Activated naive CD8-positive, alpha-beta T cell treated with anti-CD3 and anti-CD28 coated beads, Interleukin-2, amount 10 ng/mL, durations not matched to agents 7 days and 5 days (primary cell): ENCODE results near the gene ELFN1. TPM values are rescaled to one million over a fixed set of nuclear protein-coding genes. Genes with fewer than 3 reads are reported as not detected.

Source experiments
- ATAC-seq: fragments of 150-1000 bp; cut with Tn5 transposase; one replicate; pipeline ENCODE4 v1.10.0; 2021; ENCODE audit warnings: low read depth, moderate library complexity
- POLR2A ChIA-PET: fragments of 350-600 bp; sonication (Branson Sonifier 250); formaldehyde crosslinking; loops from one replicate; lab custom pipeline; 2021; ENCODE audit warnings: antibody characterized with exemption; lab: Charles Lee
- DNase-seq: peaks from one replicate; pipeline ENCODE4 v3.0.0; 2021
- H3K27ac Mint-ChIP-seq: one replicate; pipeline ENCODE4 v1.8.0; 2022; ENCODE audit warnings: mild to moderate bottlenecking, mixed read lengths
- H3K27me3 Mint-ChIP-seq: one replicate; pipeline ENCODE4 v1.8.0; 2022; ENCODE audit warnings: mild to moderate bottlenecking, moderate library complexity, mixed read lengths
- H3K36me3 Mint-ChIP-seq: one replicate; pipeline ENCODE4 v1.8.0; 2021; ENCODE audit warnings: mild to moderate bottlenecking, mixed read lengths
- H3K4me1 Mint-ChIP-seq: one replicate; pipeline ENCODE4 v1.8.0; 2021; ENCODE audit warnings: mixed read lengths
- H3K4me3 Mint-ChIP-seq: one replicate; pipeline ENCODE4 v1.8.0; 2022; ENCODE audit warnings: mild to moderate bottlenecking, moderate library complexity, mixed read lengths
- H3K9me3 Mint-ChIP-seq: one replicate; pipeline ENCODE4 v1.8.0; 2021; ENCODE audit warnings: mixed read lengths
- total RNA-seq, 2 experiments: library from RNA; stranded (reverse); gene quantifications; one replicate each; pipeline ENCODE4 v1.2.3, GENCODE V29; 2021

The ELFN1 gene
- total RNA-seq, 2 experiments from 2014 or later = not detected

DNA sequence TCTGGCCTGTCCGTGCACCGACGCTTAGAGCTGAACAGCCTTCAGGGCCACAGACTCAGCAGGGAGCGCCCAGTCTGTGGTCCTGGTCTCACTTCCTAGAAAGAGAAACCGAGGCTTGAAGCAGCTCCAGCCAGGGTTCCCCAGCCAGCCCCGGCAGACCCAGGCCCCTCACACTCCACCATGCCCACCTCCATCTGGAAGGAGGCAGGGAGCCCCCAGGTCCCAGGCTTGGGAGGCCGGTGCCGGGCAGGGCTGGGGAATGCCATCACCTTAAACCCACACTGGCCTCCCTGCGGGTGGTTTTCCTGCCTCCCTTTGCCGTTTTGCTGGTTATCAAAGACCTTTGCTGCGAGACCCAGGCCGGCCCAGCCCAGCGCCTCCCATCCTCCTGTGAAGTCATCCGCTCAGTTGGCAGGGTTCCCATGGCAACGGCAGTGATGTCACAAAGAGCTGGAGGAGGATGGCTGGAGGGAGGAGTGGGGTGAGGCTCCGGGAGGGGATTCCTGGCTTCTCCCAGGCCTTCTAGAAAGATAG lies 24.0 kb downstream of the ELFN1 start:
- no peaks in the 10 kb centered on the region for H3K4me1 Mint-ChIP-seq
- ATAC-seq (no peak), DNase-seq (peak; percentile 29)
- H3K36me3 Mint-ChIP-seq = no peaks in the 10 kb centered on the region
- no peak overlapping the region for H3K4me3 Mint-ChIP-seq
- no peaks in the 10 kb centered on the region for H3K27me3 Mint-ChIP-seq
- POLR2A ChIA-PET = no interaction called here
- H3K9me3 Mint-ChIP-seq = peaks cover 2% of the 10 kb centered on the region
- no peak overlapping the region for H3K27ac Mint-ChIP-seq

DNA sequence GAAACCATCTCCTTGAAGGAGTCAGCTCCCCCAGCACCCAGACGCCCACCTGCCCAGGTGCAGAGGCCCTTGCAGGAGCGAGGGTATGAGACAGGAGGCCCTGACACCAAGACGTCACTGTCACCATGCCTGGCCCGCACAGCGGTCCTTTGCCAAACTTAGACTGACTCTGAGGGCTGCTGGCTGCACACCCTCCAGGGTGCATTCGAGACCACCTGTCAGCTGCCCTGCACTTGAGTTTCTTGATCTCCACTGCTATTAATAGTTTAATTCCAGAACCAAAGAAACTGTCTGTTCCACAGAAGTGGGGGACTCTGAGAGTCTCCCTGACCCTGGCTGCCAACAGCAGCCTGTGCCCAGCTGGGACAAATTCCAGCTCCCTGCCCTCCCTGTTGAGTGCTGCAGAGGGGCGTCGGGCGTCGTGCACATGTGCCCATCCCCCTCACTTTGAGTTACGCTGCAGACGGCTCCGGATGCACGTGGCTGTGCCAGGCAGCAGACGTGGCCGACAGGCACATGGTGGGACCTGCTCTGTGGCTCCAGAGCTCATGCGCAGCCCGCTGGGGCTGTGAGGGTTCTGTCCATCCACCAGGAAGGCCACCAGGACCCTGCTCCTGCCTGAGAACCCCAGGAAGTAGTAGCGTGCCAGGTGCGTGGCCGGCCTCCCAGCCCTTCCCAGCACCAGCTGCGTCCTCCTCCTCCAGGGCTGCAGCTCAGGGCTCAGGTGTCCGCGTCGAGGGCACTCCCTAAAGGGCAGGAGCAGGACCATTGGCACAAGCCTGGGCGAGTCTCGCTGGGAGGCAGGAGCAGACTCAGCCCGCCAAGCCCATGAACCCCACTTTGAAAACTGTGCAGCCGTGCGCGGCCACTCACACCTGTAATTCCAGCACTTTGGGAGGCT lies 24.8 kb downstream of the ELFN1 start:
- no peaks in the 10 kb centered on the region for H3K36me3 Mint-ChIP-seq
- H3K9me3 Mint-ChIP-seq = peaks cover 2% of the 10 kb centered on the region
- DNase-seq (peak; percentile 26), ATAC-seq (no peak)
- POLR2A ChIA-PET = no interaction called here
- no peaks in the 10 kb centered on the region for H3K4me1 Mint-ChIP-seq
- no peak overlapping the region for H3K27ac Mint-ChIP-seq
- H3K27me3 Mint-ChIP-seq = no peaks in the 10 kb centered on the region
- H3K4me3 Mint-ChIP-seq = no peak overlapping the region

DNA sequence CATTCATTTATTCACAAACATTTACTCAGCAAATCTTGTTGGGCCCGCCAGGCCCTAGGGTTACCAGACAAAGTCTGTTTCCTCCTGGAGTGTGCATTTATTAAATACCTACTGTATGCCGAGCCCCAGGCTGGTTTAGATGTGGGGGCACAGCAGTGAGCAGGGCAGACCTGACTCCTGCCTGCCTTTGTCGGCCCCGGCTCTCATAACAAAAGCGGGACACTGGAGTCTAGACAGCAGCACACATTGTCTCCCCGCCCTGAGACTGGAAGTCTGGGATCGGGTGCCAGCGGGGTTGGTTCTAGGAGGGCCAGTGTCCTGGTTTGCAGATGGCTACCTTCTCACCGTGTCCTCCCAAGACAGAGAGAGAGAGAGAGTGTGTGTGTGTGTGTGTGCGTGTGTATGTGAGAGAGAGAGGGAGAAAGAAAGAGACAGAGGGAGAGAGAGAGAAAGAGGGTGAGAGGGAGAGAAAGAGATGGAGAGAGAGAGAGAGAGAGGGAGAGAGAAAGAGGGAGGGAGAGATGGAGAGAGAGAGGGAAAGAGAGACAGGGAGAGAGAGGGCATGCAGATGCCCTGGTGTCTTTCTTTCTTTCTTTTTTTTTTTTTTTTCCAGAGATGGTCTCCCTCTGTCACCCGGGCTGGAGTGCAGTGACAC lies 25.9 kb downstream of the ELFN1 start:
- H3K9me3 Mint-ChIP-seq = no peaks in the 10 kb centered on the region
- POLR2A ChIA-PET = no interaction called here
- no peak overlapping the region for H3K27ac Mint-ChIP-seq
- DNase-seq (peak; percentile 10), ATAC-seq (no peak)
- H3K27me3 Mint-ChIP-seq = no peaks in the 10 kb centered on the region
- no peaks in the 10 kb centered on the region for H3K4me1 Mint-ChIP-seq
- H3K36me3 Mint-ChIP-seq = no peaks in the 10 kb centered on the region
- H3K4me3 Mint-ChIP-seq = no peak overlapping the region

DNA sequence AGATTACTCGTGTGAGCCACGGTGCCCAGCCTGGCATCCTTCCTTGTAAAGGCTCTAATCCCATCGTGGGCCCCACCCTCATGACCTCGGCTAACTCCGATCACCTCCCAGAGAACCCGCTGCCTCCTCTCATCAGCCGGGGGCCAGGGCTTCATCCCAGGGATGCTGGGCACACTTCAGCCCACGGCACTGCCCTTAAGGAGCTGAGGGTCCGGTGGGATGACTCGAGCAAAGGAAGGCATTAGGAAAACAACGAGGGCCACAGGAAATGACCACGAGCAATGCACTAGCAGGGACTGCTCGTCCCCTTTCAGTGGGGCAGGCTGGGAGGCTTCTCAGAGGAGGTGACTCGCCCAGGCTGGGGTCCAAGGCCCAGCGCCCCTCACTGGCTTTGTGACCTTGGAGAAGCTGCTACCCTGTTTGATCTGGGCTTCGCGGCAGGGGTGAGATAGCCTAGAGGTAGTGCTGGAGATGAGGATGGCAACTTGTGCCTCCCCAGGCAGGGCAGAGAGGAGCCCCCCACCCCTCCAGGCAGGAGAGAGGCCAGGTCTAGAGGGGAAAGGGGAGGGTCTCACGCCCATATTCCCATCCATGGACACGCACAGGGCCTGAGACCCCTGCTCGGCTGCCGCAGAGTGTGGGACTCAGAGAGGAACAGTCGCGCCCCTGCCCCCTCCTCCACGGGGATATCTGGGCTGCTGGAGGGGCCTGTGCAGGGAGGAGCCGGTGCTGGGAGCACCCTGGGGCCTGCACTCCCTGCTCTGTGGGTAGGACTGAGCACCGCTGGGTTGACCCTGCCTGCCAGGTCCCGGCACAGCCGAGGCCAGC lies 26.8 kb downstream of the ELFN1 start:
- no peaks in the 10 kb centered on the region for H3K27me3 Mint-ChIP-seq
- DNase-seq (peak; percentile 19), ATAC-seq (no peak)
- H3K4me1 Mint-ChIP-seq = no peaks in the 10 kb centered on the region
- POLR2A ChIA-PET = no interaction called here
- no peaks in the 10 kb centered on the region for H3K9me3 Mint-ChIP-seq
- no peak overlapping the region for H3K27ac Mint-ChIP-seq
- no peak overlapping the region for H3K4me3 Mint-ChIP-seq
- H3K36me3 Mint-ChIP-seq = no peaks in the 10 kb centered on the region

DNA sequence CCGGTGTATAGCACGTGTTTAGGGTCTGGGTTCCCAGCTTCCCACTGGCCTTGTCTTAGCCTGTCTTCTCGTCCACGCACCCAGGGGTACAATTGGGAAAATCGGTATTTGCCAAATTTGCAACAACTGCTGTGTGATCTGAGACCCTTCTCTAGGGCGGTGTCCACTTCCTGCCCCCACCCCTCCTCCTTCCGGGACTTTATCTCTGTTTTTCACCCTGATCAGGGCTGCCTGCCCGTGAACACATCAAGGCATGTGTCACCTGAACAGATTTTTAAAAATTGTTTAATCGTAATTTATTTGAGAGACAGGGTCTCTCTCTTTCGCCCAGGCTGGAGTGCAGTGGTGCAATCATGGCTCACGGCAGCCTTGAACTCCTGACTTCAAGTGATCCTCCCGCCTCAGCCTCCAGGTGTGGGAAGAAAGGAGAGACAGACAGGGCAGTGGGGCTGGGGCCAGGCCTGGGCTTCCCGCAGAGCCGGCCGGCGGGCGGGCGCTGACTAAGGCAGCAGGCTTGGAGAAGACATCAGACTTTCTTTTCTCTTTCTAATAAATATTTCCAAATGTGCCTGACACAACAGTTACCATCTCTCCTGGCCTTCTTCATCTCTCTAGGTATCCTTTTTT lies 27.5 kb downstream of the ELFN1 start:
- ATAC-seq (no peak), DNase-seq (peak; percentile 12)
- peaks cover under 1% of the 10 kb centered on the region for H3K27me3 Mint-ChIP-seq
- H3K4me3 Mint-ChIP-seq = no peak overlapping the region
- peaks cover under 1% of the 10 kb centered on the region for H3K9me3 Mint-ChIP-seq
- H3K36me3 Mint-ChIP-seq = no peaks in the 10 kb centered on the region
- POLR2A ChIA-PET = no interaction called here
- no peak overlapping the region for H3K27ac Mint-ChIP-seq
- no peaks in the 10 kb centered on the region for H3K4me1 Mint-ChIP-seq

DNA sequence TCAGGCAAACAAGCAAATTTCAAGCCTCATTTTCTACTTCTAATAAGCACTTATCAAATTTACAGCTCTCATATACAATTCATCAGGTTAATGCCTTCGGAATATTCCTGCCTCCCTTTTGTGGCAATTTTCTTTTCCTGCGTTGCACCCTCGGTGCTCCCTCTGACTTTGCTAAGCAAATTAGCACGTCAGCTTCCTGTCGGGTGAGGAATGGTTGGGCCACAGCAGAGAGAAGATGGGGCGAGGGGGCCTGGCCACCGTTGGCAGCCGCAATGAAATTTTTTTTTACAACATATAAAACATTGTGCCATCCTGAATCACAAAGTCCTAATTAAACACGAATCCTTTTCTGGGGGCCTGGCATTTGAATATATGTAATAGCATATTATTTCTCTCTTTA lies 28.1 kb downstream of the ELFN1 start:
- H3K4me1 Mint-ChIP-seq = no peaks in the 10 kb centered on the region
- H3K27me3 Mint-ChIP-seq = peaks cover 2% of the 10 kb centered on the region
- peaks cover 3% of the 10 kb centered on the region for H3K9me3 Mint-ChIP-seq
- no peaks in the 10 kb centered on the region for H3K36me3 Mint-ChIP-seq
- ATAC-seq (no peak), DNase-seq (no peak)
- POLR2A ChIA-PET = no interaction called here
- H3K27ac Mint-ChIP-seq = no peak overlapping the region
- H3K4me3 Mint-ChIP-seq = no peak overlapping the region

DNA sequence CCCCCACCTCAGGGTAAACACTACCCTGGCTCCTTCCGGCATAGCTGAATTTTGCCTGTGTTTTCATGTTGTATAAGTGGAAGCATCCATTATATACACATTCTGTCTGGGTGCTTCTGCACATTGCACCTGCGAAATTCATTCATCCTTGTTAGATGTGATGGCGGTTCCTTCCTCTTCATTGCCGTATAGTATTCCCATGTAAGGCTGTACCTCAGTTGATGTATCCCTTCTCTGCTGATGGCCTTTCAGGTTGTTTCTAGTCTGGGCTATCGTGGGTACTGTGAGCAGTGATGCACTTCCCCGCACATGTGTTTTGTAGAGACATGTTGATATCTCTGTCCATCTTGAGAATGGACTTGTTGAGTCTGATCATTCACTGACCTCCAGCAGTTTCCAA lies 28.9 kb downstream of the ELFN1 start:
- Mint-ChIP-seq H3K4me3 (no peak overlapping the region), H3K27ac (no peak overlapping the region), H3K36me3 (no peaks in the 10 kb centered on the region), H3K9me3 (peaks cover 3% of the 10 kb centered on the region), H3K4me1 (no peaks in the 10 kb centered on the region), H3K27me3 (peaks cover 2% of the 10 kb centered on the region)
- POLR2A ChIA-PET = no interaction called here
- ATAC-seq (no peak), DNase-seq (no peak)

DNA sequence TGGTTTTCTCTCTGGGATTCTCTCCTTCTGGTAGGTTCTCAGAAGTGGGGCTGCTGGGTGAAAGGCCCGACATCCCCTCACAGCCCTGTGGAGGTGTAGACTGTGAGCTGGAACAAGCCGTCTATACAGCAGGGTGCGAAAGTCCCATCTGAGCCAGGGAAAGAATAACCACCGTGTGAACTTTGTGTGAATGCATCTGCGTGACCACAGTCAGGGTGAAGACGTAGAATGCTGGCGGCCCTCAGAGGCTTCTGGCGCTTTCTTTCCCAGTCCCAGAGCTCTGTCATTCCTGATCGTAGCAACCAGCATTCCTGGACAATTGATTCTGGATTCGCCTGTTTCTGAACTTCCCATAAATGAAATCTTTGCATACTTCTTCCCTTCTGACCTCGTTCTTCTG lies 30.0 kb downstream of the ELFN1 start:
- ATAC-seq = no peak
- no peak overlapping the region for H3K4me3 Mint-ChIP-seq
- POLR2A ChIA-PET = no interaction called here

DNA sequence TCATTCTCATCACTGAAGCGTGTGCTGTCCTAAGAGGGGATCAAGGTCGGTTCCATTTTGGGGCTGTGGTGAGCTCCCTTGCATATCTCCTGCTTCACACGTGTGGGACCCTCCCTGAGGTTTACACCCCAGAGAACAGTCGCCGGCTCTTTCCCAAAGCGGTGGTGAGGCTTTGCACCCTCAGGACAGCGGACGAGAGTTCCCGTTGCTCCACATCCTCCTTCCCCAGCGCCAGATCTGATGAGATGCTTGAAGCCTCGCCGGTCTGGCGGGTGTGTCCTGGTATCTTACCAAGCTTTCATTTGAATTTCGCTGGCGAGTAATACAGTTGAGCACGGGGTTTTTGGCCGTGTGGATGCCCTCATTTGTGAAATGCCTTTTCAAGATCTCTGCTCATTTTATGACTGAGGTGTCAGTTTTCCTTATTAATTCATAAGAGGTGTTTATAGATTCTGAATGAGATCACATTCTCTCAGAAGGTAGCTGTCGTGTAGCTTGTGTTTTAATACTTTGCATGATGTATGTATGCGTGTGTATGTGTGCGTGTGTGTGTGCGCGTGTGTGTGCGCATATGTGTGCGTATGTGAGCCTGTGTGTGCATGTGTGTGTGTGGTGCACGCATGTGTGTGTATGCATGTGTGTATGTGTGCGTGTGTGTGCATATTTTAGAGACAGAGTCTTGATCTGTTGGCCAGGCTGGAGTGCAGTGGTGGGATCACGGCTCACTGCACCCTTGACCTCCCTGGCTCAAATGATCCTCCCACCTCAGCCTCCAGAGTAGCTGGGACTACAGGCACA lies 30.7 kb downstream of the ELFN1 start:
- ATAC-seq = no peak
- Mint-ChIP-seq H3K27ac (no peak overlapping the region), H3K27me3 (peaks cover 2% of the 10 kb centered on the region), H3K4me1 (no peaks in the 10 kb centered on the region), H3K4me3 (no peak overlapping the region), H3K36me3 (no peaks in the 10 kb centered on the region), H3K9me3 (peaks cover 3% of the 10 kb centered on the region)
- POLR2A ChIA-PET = no interaction called here
- DNase-seq = peak; percentile 15

More for the DNA sequence above, 30.0 kb downstream of the ELFN1 start:
- H3K27ac Mint-ChIP-seq = no peak overlapping the region
- DNase-seq = no peak
- no peaks in the 10 kb centered on the region for H3K4me1 Mint-ChIP-seq
- no peaks in the 10 kb centered on the region for H3K36me3 Mint-ChIP-seq
- peaks cover 2% of the 10 kb centered on the region for H3K27me3 Mint-ChIP-seq
- H3K9me3 Mint-ChIP-seq = peaks cover 3% of the 10 kb centered on the region

DNA sequence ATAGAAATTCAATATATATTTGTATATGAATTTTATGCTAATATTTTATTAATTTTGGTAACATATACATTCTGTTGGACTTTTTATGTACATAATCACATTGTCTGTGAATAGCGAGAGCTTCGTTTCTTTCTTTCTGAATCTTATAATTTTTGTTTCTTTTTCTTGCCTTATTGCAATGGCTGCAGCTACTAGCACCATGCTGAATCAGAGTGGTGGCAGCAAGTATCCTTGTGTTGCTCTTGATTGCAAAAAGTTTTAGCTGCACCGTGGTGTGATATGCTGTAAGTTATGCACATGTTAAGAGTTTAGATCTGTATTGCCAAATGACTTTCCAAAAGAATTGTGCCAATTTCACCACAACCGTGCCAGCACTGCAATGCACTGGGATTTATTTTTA lies 32.6 kb downstream of the ELFN1 start:
- no peaks in the 10 kb centered on the region for H3K4me1 Mint-ChIP-seq
- no peak for ATAC-seq
- POLR2A ChIA-PET = no interaction called here
- H3K4me3 Mint-ChIP-seq = no peak overlapping the region
- no peaks in the 10 kb centered on the region for H3K36me3 Mint-ChIP-seq
- H3K27me3 Mint-ChIP-seq = peaks cover 2% of the 10 kb centered on the region
- no peak for DNase-seq
- H3K9me3 Mint-ChIP-seq = peaks cover 3% of the 10 kb centered on the region
- H3K27ac Mint-ChIP-seq = no peak overlapping the region

DNA sequence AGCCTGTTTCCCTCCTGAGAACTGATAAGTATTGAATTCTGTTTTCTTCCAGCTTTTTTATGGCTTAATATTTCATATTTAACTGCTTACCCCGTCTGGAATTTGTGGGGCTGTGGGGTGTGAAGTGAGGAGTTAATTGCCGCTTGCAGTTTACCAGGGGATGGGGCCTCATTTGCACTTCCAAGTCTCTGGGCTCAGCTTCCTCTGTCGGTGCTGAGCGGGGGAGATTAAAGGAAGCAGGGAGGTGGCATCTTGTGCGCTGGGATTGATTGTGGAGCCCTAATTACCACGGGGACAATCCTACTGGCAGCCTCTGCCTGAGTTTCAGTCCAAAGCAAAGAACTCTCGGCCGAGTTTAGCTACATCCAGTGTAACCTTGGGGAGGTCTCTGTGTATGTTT lies 33.4 kb downstream of the ELFN1 start:
- POLR2A ChIA-PET = no interaction called here
- no peak overlapping the region for H3K27ac Mint-ChIP-seq
- peaks cover 3% of the 10 kb centered on the region for H3K9me3 Mint-ChIP-seq
- H3K4me1 Mint-ChIP-seq = no peaks in the 10 kb centered on the region
- no peak overlapping the region for H3K4me3 Mint-ChIP-seq
- ATAC-seq (no peak), DNase-seq (no peak)
- H3K36me3 Mint-ChIP-seq = no peaks in the 10 kb centered on the region
- peaks cover 2% of the 10 kb centered on the region for H3K27me3 Mint-ChIP-seq
